Nephron (organoid): ENCODE results near the gene B4GALT1.

ENCODE experiments used
- H3K27ac Mint-ChIP-seq, 3 experiments: 2 replicates each; pipeline ENCODE4 v1.8.0; 2020; ENCODE audit warnings: mixed read lengths in 3 of 3, mild to moderate bottlenecking in 2 of 3, moderate library complexity in 1 of 3
- H3K27me3 Mint-ChIP-seq: 2 replicates; pipeline ENCODE4 v1.8.0; 2021; ENCODE audit warnings: low read depth, mild to moderate bottlenecking, moderate library complexity, mixed read lengths
- H3K36me3 Mint-ChIP-seq: 2 replicates; pipeline ENCODE4 v1.8.0; 2020; ENCODE audit warnings: low read depth, mixed read lengths
- H3K4me1 Mint-ChIP-seq: 2 replicates; pipeline ENCODE4 v1.8.0; 2020; ENCODE audit warnings: mixed read lengths
- H3K4me3 Mint-ChIP-seq, 3 experiments: 2 replicates each; pipeline ENCODE4 v1.8.0; 2020; ENCODE audit warnings: mild to moderate bottlenecking in 3 of 3, mixed read lengths in 3 of 3, moderate library complexity in 2 of 3
- H3K9me3 Mint-ChIP-seq: 2 replicates; pipeline ENCODE4 v1.8.0; 2020; ENCODE audit warnings: mixed read lengths
- TF ChIP-seq, protein P1 (sequence below), 3 experiments: fragments of 200-600 bp; sonication (generic); IDR thresholded peaks; one replicate each; pipeline ENCODE4 v1.5.0; 2021; ENCODE audit warnings: antibody characterized with exemption in 3 of 3; ENCODE audit not compliant: unreplicated experiment in 3 of 3

The B4GALT1 gene

DNA sequence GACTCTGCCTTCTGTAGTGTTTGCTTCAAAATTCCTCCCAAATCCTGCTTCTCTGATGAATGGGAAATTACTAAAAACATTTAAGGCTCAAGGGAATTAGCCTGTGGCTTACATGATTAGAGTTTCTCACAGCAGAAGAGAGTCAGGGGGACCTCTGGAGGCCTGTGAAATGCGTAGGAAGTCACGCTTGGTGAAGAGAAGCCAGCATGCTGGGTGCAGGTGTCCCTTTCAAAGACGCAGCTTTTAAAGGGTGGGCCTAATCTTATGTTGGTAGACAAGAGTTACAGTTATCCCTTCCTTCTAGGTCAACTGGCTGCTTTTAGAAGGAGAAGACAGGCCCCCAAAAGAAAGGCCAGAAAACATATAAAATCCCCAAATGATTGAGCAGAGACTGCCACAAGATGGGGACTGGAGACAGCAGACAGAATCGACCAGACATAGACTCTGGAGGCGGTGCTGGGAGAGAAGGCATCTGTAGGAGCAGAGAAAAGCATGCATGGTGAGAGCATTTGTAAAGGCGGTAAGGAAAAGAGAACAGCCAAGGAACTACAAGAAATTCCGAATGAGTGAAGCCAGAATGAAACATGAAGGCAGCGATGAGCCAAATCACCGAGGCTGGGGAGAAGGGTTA is 42.3 kb downstream of the B4GALT1 start:
- no peaks in the 10 kb centered on the region for H3K9me3 Mint-ChIP-seq
- peaks cover 47% of the 10 kb centered on the region for H3K4me1 Mint-ChIP-seq
- TF ChIP-seq, protein P1, sequence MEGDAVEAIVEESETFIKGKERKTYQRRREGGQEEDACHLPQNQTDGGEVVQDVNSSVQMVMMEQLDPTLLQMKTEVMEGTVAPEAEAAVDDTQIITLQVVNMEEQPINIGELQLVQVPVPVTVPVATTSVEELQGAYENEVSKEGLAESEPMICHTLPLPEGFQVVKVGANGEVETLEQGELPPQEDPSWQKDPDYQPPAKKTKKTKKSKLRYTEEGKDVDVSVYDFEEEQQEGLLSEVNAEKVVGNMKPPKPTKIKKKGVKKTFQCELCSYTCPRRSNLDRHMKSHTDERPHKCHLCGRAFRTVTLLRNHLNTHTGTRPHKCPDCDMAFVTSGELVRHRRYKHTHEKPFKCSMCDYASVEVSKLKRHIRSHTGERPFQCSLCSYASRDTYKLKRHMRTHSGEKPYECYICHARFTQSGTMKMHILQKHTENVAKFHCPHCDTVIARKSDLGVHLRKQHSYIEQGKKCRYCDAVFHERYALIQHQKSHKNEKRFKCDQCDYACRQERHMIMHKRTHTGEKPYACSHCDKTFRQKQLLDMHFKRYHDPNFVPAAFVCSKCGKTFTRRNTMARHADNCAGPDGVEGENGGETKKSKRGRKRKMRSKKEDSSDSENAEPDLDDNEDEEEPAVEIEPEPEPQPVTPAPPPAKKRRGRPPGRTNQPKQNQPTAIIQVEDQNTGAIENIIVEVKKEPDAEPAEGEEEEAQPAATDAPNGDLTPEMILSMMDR (IDR thresholded peaks at IDR 0.05; ENCODE audit: unreplicated experiment in 3 of 3) = peak in 2 of 3 experiments; percentile 15 to 27
- H3K36me3 Mint-ChIP-seq = peaks cover 49% of the 10 kb centered on the region
- H3K27ac Mint-ChIP-seq = peak overlapping the region; percentile 74 to 85 (median 77)
- peak overlapping the region in 1 of 3 experiments; percentile 1 for H3K4me3 Mint-ChIP-seq
- no peaks in the 10 kb centered on the region for H3K27me3 Mint-ChIP-seq

DNA sequence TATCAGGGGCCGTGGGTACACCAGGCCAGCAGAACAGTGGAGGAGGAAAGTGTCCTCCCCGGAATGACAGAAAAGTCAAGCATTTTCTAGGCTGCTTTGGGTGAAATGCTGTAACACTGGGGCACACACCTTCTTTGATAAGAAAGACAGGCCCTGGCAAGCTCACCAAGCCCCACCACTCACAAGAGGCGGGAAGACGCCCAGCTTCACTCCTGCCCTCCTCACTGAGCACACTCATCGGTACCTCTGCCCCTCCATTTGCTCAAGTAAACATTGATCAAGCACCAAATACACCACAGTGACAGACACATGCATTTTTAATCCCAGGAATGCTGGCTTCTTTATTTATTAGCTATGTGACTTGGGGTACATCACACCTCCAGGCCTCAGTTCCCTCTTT is 43.1 kb downstream of the B4GALT1 start:
- peaks cover 38% of the 10 kb centered on the region for H3K4me1 Mint-ChIP-seq
- peak overlapping the region in 1 of 3 experiments; percentile 16 for H3K27ac Mint-ChIP-seq
- H3K27me3 Mint-ChIP-seq = no peaks in the 10 kb centered on the region
- peaks cover 46% of the 10 kb centered on the region for H3K36me3 Mint-ChIP-seq
- TF ChIP-seq, protein P1 (IDR thresholded peaks at IDR 0.05; ENCODE audit: unreplicated experiment in 3 of 3) = no peak
- H3K9me3 Mint-ChIP-seq = no peaks in the 10 kb centered on the region
- H3K4me3 Mint-ChIP-seq = no peak overlapping the region

DNA sequence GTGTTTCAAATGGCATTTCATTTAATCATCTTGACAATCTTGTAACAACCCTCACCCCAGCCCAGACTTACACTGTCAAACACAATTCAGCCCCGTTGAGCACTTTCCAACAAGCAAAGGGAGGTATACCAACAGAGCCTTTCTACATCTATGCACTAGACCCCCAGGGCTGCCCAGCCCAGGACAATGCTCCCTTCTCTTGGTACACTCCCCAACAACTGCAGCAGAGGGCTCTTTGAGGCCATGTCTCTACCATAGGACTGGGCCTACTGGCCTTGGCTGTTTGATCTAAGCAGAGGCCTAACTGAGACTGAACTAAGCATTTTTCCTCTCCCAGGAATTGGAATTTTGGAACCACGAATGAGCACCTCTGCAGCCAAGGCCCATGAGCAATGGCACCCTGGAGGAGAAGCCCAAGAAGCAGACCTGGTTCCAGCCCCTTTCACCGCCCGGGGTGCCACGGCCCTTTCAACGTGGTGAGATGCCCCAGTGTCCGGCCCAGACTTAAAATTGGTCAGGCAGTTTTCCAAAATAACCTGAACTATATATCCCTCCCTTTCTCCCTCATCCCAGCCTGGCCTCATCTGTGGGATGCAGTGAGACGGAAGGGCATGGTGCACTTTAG is 43.6 kb downstream of the B4GALT1 start:
- TF ChIP-seq, protein P1 (IDR thresholded peaks at IDR 0.05; ENCODE audit: unreplicated experiment in 3 of 3) = no peak
- H3K4me3 Mint-ChIP-seq = no peak overlapping the region
- H3K27ac Mint-ChIP-seq = no peak overlapping the region
- H3K4me1 Mint-ChIP-seq = peaks cover 33% of the 10 kb centered on the region
- peaks cover 41% of the 10 kb centered on the region for H3K36me3 Mint-ChIP-seq
- no peaks in the 10 kb centered on the region for H3K9me3 Mint-ChIP-seq
- H3K27me3 Mint-ChIP-seq = no peaks in the 10 kb centered on the region

DNA sequence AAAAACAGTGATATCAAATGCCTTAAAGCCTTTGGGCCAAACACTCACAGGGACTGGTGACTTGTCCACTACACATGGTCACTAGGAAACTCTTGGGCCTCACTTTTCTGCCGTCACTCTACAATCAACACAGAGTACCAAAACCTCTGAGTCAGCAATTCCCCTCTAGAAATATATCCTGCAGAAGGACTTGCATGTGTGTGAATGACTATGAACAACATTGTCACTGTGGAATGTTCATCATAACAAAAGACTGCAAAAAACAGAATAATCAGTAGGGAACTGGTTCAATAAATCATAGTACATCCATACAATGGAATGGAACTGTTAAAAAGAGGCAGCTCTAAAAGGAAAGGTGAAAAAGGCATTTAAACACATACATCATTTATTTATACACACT is 46.5 kb downstream of the B4GALT1 start:
- H3K36me3 Mint-ChIP-seq = peaks cover 25% of the 10 kb centered on the region
- peak overlapping the region in 2 of 3 experiments; percentile 13 to 21 for H3K27ac Mint-ChIP-seq
- H3K27me3 Mint-ChIP-seq = no peaks in the 10 kb centered on the region
- H3K4me3 Mint-ChIP-seq = no peak overlapping the region
- TF ChIP-seq, protein P1 (IDR thresholded peaks at IDR 0.05; ENCODE audit: unreplicated experiment in 3 of 3) = no peak
- no peaks in the 10 kb centered on the region for H3K9me3 Mint-ChIP-seq
- peaks cover 25% of the 10 kb centered on the region for H3K4me1 Mint-ChIP-seq

DNA sequence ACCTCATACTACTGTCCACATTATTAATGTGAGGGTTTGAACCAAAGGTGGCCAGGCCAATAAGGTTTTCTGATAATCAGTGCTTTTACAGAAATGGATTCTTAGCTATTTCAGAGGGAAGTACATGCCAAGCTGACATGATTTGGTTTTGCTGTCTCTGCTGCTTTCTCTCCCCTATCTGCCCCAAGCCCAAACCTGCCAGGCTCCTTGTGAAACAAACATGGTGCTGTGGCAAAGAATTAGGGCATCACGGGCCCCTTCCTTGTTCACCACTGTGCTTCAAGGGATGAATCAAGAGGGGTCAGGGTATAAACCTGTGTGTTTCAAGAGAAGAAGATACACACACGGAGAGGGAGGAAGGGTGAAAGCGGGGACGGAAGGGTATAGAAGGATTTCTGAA is 49.3 kb downstream of the B4GALT1 start:
- Mint-ChIP-seq H3K9me3 (no peaks in the 10 kb centered on the region), H3K4me3 (no peak overlapping the region), H3K27me3 (no peaks in the 10 kb centered on the region), H3K4me1 (peaks cover 12% of the 10 kb centered on the region), H3K36me3 (peaks cover 34% of the 10 kb centered on the region), H3K27ac (peak overlapping the region in 2 of 3 experiments; percentile 50 to 86)
- TF ChIP-seq, protein P1 (IDR thresholded peaks at IDR 0.05; ENCODE audit: unreplicated experiment in 3 of 3) = no peak

DNA sequence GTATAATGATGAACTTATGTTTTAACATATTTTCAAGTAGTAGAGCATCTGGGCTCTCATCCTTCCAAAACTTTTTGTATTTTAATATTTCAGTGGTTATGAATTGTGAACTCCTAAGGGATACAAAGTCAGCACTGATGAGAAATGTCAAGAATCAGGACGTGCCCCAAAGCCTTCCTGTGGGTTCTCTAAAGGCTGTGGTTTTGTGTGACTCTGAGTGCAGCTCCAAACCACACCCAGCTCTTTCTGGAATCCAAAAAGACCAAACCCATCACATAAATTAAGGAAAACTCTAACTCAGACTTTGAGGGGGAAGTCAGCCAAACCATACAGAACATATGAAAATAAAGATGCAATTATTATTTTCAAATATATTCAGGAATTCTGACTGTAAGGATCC is 49.8 kb downstream of the B4GALT1 start:
- Mint-ChIP-seq H3K27me3 (no peaks in the 10 kb centered on the region), H3K4me1 (peaks cover 12% of the 10 kb centered on the region), H3K27ac (peak overlapping the region in 2 of 3 experiments; percentile 86 to 89), H3K9me3 (no peaks in the 10 kb centered on the region), H3K36me3 (peaks cover 38% of the 10 kb centered on the region), H3K4me3 (no peak overlapping the region)
- TF ChIP-seq, protein P1 (IDR thresholded peaks at IDR 0.05; ENCODE audit: unreplicated experiment in 3 of 3) = no peak
